ENCODE measurements around the gene B4GALT1.

DNA sequence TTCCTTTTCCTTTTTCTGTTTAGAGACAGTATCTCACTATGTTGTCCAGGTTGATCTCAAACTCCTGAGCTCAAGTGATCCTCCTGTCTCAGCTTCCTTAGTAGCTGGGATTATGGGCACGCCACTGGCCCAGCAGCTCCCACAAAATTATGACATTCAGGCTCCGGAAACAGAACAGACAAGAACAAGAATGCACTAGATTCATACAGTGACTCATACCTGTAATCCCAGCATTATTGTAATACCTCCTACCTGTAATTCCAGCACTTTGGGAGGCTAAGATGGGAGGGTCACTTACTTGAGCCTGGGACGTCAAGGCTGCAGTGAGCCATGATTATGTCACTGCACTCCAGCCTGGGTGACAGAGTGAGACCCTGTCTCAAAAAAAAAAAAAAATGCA lies 26.7 kb upstream of the B4GALT1 start:
- TF ChIP-seq, protein P1, sequence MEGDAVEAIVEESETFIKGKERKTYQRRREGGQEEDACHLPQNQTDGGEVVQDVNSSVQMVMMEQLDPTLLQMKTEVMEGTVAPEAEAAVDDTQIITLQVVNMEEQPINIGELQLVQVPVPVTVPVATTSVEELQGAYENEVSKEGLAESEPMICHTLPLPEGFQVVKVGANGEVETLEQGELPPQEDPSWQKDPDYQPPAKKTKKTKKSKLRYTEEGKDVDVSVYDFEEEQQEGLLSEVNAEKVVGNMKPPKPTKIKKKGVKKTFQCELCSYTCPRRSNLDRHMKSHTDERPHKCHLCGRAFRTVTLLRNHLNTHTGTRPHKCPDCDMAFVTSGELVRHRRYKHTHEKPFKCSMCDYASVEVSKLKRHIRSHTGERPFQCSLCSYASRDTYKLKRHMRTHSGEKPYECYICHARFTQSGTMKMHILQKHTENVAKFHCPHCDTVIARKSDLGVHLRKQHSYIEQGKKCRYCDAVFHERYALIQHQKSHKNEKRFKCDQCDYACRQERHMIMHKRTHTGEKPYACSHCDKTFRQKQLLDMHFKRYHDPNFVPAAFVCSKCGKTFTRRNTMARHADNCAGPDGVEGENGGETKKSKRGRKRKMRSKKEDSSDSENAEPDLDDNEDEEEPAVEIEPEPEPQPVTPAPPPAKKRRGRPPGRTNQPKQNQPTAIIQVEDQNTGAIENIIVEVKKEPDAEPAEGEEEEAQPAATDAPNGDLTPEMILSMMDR (IDR thresholded peaks at IDR 0.05) = no peak
- TF ChIP-seq POLR2A (IDR thresholded peaks at IDR 0.05) = no peak

Data from body of pancreas (tissue), 4 donors.